ENCODE measurements around the gene KRTAP3-1.
"Not testable (repeated sequence)": the region's sequence is repeated elsewhere in the genome, so short reads cannot be mapped to it uniquely, and the experiment has no call there.

GRCh38 chr17:40999563-40999962 lies 9.4 kb downstream of the KRTAP3-1 start, which contains the start of gene KRTAP3-2:
- TF ChIP-seq CTCF (IDR thresholded peaks at IDR 0.05); ZFX (IDR thresholded peaks at IDR 0.05; ENCODE audit: borderline replicate concordance): not testable (repeated sequence)
